Mesenteric fat pad (tissue), 1 donor: ENCODE data around the gene SHC4. TPM values are rescaled to one million over a fixed set of nuclear protein-coding genes. Genes with fewer than 3 reads are reported as not detected.
"Not testable (repeated sequence)": the region's sequence is repeated elsewhere in the genome, so short reads cannot be mapped to it uniquely, and the experiment has no call there.

ENCODE experiments used
- DNase-seq: peaks from one replicate; pipeline ENCODE4 v3.0.0-alpha.2; 2020; ENCODE audit warnings: low spot score
- total RNA-seq: library from RNA; stranded (reverse); fragmentation: NEBNext Ultra II Directional; extraction: Animal tissue kit (Norgen Biotek cat#: 25700); gene quantifications from one replicate; pipeline ENCODE4 v1.2.1, GENCODE V29; 2021
- donor health status: DM: yes; HTN: yes; CAD: no.

The SHC4 gene
- total RNA-seq, 1 donor from 2014 or later, result not detected

DNA sequence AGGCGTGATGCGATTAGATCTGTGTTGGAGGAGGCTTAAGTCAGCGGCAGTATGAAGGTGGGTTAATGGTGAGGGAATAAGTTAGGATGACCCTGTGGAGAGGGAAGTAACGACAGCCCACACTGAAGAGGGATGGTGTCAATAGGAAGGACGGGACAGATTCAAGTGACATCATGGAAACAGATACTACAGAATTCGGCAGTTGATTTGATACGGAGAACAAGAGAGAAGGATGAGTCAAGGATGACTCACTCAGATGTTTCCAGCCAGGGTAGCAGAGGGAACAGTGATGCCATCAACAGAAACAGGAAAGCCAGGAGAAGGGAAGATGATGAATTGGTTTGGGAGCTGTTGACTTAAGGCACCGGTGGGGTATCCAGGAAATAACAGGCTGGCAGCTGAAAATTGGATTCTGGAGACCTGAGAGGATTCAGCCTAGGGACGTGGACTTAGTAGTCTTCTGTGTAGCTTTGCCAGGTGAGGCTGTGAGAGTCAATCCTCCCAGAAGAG lies 38.0 kb downstream of the SHC4 start:
- no peak for DNase-seq

DNA sequence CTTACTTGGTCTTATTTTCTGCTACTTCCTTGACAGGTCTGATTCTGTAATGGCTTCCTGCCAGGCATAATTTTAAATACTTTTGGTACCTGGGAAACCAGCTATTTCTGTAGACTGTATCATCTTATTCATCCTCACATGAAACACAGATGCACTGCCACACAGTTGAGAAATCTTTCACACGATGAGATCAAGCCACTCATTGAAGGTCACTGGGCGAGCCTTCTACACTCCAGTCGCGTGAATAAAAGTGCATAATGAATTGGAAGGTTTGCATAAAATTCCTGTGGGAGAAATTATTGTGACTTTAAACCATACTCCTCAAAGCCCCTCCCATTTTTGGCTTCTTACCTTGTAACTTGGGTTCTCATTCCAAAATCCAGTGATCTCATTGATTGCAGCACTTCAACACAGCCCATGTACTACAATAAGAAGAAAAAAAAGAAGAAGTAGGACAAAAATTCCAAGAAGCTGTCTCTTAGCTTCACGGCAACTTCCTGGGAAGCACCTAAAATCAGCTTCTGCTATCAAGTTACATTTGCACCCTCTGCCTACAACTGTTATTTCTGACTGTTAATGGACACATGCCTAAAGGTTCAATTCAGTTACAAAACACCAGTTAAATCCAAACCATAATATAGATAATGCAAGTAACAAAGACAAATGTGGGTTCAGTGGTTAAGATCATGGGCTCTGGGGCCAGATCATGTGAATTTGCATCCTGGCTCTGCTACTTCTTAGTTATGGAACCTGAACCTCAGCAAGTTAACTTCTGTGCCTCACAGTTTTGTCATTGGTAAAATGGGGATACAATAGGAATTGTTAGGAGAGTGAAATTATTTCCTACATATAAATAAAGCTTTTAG lies 39.0 kb downstream of the SHC4 start:
- no peak for DNase-seq

DNA sequence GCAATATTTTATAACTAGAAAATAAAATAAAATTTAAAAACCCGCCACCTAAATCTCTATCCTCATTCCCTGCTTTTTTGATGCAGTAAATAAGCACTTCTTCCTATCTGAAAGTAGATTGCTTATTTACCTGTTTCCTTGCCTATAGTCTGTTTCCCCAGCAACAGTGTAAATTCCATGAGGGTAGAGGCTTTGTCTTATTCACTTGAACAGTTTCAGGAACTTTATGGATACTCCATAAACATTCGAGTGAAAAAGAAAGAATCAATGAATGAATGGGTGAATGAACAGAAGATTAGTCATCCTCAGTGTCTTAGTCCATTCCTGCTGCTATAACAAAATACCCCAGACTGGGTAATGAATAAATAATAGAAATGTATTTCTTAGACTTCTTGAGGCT lies 41.7 kb downstream of the SHC4 start:
- no peak for DNase-seq

DNA sequence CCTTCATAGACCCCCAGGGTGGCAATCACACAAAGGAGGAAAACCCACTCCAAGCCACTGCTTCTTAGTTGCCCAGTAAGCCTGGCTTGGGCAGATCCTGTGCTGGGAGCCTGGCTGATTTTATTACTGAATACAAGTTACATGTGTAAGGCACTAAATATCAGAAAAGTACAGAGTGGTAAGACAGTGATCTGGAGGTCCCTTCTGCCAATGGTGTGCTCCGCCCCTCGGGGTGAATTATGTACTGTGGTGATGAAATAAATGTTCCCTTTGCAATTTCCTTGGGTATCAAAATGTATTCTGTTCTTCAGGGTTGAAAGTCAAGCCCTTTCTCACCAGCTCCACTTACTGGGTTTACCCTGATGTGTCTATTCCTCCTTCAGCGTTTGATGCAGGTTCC lies 47.0 kb downstream of the SHC4 start:
- DNase-seq, result no peak

DNA sequence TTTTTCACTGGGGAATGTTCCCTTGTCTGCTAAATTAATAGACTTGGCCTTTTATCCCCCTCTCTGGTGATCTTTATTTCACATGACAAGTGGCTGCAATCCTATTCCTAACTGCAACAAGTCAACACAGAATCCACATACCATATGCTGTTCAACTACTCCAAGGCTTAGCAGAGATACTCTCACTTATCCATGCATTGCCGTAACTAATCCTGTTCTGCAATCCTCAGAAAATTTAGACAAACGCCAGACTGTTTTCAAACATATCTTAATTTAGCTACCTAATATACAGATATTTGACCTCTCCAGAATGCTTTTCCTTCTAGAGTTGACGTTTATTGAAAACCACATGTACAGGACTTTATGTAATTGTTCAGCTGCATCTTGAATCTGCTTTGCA lies 47.9 kb downstream of the SHC4 start:
- no peak for DNase-seq

DNA sequence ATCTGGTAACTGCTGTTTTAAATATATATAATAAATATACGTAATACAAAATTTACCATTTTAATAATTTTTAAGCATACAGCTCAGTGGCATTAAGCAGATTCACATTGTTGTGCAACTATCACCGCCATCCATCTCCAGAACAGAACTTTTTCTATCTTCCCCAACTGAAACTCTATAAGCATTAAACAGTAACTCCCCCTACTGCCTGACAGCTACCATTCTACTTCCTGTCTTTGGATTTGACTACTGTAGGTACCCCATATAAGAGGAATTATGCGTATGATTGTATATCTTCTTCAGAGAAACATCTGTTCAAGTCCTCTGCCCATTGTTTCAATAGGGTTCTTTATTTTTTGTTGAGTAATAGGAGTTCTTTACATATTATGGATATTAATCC lies 49.0 kb downstream of the SHC4 start:
- DNase-seq, result no peak

DNA sequence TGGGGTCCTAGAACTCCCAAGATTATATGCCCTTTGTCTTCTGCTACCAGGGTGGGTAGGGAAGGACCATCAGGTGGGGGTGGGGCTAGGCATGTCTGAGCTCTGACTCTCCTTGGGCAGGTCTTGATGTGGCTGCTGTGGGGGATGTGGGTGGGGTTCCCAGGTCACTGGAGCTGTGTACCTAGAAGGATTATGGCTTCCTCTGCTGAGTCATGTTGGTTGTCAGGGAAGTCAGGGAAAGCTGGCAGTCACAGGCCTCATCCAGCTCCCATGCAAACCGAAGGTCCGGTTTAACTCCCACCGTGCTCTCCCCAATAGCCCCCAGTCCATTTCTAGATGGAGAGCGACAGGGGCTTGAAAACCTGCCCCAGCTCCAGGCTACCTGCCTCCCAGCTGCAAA lies 50.6 kb downstream of the SHC4 start:
- no peak for DNase-seq

DNA sequence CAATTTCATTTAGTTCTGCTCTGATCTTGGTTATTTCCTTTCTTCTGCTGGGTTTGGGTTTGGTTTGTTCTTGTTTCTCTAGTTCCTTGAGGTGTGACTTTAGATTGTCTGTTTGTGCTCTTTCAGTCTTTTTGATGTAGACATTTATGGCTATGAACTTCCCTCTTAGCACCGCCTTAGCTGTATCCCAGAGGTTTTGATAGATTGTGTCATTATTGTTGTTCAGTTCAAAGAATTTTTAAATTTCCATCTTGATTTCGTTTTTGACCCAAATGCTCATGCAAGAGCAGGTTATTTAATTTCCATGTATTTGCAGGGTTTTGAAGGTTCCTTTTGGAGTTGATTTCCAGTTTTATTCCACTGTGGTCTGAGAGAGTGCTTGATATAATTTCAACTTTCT lies 53.2 kb downstream of the SHC4 start:
- DNase-seq, result not testable (repeated sequence)

DNA sequence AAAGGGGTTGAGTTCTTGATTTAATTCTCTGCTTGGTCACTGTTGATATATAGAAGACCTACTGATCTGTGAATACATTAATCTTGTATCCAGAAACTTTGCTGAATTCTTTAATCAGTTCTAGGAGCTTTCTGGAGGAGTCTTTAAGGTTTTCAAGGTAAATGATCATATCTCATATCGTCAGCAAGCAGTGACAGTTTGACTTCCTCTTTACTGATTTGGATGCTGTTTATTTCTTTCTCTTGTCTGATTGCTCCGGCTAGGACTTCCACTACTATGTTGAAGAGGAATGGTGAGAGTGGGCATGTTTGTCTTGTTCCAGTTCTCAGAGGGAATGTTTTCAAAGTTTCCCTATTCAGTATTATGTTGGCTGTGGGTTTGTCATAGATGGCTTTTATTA lies 54.4 kb downstream of the SHC4 start:
- not testable (repeated sequence) for DNase-seq

DNA sequence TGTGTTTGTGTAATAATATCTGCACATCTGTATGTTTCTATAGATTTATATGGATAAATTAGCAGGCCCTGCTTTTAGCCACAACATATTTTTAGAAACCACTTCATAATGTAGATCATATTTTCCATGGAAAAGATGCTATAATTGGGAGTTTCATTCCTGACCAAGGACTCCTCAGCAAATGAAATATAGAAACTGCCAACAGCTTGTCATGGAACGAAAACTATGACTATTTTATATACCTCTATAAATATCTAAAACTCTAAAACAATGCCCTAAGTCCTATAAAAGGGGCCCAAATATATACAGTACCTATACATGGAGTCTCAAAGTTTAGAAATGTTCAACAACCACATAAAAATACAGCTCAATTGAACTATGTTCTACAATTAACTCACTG lies 57.9 kb downstream of the SHC4 start:
- DNase-seq, result no peak

DNA sequence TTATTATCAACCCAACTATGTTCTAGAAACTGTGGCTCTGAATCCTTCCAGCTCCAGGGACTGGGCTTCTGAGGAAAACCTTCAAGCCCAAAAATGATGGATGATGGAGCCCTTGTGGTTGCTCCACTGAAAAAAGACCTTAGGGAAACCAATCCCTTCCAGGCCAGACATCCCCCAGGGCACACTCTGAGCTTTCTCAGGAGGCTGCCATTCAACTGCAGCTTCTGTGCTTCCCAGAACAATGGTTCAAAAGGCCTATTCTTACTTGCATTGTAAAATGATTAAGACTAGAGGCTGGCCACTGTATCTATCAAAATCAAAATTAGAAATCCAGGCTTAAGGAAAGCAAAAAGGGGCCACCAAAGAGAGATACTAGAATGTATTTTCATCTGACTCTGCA lies 58.5 kb downstream of the SHC4 start:
- no peak for DNase-seq

DNA sequence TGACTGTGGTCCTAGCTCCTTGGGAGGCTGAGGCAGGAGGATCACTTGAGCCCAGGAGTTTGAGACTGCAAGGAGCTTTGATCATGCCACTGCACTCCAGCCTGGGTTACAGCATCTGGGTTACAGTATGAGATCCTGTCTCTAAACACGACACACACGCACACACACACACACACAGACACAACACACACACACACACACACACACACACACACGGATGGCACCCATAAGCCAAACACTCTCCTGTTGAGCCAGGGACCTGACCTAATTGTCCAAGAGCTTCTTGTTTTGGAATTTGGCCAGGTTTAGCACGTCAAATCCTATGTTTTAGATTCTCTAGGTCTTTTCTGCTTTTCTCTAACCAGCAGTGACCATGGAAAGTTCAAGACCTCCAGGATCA lies 59.0 kb downstream of the SHC4 start:
- DNase-seq, result no peak

DNA sequence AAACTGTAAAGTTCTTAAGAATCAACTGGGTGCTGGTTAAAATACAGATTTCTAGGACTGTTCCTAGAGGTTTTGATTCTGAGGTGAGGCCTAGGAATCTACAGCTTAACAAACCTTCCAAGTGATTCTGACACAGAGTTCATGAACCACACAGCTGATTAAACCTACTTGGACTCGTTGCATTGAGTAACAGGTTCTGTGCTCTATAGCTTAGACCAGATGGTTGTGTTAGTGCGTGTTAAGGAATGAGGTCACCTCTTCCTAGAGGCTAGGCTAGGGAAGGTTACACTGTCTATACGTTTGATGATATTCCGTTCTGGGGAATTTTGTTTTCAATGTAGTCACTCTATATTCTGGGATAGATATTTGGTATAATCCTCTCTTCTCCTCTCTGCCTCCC lies 63.9 kb downstream of the SHC4 start:
- no peak for DNase-seq

DNA sequence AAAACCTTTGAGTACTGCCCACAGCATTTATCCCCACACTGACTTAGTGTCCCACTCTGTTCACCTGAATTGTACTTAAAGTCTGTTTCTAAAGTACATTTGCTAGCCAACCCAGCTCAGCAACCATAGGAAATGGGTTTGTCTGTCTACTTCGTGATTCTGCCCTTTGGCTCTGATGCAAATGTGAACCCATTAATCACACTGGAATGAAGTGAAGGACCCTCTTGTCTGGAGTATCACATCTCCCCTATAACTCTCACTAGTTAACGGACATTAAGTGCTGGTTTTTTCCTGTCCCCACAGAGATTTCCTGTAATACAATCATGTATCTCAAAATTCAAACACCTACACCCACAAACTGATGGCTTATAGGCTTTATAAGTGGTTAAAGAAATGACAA lies 65.3 kb downstream of the SHC4 start:
- DNase-seq, result no peak

DNA sequence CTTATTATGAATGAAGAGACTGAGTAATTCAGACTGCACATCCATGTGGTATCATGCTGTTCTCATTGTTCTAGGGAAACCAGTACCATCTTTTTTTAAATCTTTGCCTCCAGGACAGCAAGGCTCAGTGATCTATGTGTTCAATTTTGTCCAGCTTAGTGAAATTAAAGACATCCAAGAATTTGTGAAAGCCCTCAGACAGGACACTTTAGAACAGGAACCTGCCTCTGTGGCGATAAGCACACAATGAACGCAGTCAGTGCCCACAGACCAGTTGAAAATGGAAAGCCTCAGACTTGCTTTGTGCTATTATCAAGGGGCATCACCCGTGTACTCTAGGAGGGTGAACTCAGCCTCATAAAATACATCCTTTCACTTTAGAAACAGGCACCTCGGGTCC lies 65.7 kb downstream of the SHC4 start:
- DNase-seq, result no peak

DNA sequence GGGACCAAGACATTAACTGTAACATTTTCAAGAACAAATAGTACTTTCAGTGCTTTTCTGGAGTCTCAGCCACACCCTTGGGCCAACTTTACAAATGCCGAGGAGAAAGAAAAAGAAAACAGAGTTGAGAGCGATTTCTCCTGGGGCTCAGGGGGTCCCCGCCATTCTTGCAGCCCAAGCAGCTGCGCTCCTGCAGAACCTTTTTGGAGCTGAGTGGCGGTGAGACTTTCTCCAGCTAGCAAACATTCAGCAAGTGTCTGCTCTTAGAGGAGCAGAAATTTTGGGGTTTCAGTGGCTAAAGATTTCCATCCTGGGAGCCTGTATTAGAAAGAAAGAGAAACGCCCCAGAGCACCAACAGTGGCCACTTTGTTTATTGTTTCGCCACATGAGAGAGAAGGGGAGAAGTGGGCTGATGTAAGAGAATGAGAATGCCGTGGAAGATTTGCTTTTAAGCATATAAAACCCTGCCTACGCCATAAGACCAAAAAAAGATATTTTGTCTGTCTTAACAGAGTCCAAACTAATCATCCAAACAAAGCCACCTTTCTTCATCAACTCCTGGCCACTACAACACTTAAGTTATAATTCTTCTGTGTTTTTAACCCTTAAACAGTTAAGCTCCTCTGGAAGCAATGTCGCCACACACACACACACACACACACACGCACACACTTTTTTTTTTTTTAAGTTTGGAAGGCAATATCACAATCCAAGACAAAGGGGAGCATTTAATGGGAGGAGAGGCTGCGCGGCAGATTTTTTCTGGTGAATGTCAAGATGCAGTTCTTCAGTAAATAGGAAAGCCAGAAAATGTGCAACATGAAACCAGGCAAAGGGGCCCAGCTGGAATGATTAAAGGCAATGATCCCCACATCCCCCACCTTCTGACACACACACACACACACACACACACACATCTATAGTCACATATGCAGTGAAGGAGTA lies 66.6 kb downstream of the SHC4 start:
- DNase-seq, result no peak

DNA sequence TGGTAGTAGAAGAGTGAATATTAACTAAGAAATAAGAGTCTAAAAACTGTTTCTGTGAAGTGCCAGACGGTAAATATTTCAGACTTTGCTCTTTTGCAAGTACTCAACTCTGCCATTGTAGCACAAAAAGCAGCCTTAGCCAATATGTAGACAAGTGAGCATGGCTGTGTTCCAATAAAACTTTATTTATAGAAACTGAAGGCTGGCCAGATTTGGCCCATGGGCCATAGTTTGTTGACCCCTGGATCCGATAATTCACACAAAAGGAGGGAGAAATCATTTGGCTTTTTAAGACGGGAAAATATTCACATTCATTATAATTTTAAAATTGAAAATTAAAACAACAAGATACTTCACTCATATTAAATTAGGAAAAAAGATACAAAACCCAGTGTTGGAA lies 70.4 kb downstream of the SHC4 start:
- no peak for DNase-seq

DNA sequence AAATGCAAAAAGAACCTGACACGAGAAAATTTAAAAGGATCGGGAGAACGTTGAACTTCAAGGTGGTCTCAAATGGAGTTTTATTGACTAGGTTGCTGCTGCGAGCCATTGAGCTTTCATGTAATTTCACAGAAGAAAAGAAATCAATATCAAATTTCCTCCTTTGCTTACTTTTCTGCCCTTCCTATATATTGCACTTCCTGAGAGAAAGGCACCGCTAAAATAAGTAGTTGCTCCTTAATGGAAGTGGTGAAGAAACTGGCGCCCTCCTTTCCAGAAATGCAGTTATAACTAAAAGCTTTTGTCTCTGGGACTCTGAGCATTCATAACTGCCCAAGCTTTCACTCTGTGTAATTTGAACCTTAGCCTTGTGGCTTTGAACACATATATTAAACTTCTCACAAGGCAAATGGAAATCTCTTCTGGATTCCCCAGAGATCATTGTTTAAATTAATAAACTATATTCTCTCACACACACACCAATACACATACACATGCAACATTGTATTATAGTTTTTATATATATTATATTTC lies 72.4 kb downstream of the SHC4 start:
- no peak for DNase-seq

DNA sequence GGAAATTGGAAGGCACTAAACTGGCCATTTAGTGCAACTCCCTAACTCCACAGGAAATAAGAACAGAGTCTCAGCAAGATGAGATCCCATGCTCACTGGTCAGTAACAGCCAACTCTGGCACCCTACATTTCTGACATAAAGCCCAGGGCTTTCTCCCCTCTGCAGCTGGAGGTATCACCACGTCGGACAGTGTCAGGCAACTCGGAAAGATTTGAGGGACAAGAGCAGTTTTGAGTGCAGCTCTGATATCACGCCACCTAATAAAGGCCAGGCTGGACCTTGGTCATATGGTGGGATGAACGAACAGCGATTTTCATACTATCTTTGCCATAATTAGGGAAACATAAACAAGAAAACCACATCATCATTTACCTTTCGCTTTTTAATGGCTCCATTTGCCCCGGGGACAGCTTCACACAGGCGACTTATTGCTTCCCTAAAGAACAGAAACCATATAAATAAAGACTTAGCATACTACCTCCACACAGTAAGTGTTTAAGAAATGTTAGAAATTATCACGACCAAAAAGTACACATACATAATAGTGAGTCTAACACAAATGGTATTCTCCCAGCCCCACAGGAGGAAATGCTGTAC lies 73.2 kb downstream of the SHC4 start:
- DNase-seq, result no peak

DNA sequence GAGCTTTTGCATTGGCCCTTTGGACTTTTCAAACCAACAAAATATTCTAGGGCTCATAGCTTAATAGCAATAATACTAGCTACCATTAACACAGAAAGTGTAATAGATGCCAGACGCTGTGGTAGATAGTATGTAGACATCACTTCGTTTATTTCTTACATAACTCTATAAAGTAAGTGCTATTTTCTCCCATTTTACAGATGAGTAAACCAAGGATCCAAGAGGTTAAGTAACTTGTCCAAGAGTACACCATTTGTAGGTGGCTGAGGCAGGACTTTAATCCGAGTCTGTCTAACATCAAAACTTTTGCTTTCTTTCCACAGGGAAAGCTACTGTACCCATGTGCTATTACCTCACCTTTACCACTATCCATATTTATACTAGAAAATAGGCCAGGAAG lies 73.8 kb downstream of the SHC4 start:
- no peak for DNase-seq

DNA sequence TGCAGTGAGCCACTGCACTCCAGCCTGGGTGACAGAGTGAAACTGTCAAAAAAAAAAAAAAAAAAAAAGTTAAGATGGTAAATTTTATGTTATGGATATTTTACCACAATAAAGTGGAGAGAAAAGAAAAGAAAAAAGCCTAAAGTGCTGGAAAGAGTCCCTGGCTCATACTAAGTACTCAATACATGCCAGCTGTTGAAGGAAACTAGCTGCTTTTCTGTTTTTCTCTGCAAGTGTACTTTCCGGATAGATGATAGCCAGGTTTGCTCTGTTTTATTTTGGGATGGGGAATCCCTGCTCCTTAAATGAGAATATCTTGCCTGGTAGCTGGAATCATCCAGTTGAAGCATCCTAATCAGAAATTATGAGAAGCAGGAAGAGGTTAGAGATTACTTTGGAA lies 74.9 kb downstream of the SHC4 start:
- DNase-seq, result no peak

DNA sequence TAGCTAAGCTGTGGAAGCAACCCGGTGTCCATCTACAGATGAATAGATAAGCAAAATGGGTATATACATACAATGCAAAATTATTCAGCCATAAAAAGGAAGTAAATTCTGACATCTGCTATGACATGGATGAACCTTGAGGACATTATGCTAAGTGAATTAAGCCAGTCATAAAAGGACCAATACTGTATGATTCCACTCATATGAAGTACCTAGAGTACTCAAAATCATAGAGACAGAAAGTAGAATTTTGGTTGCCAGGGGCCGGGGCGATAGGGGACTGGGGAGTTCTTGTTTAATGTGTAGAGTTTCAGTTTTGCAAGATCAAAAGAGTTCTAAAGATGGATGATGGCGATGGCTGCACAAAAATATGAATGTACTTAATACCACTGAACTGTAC lies 75.5 kb downstream of the SHC4 start:
- DNase-seq, result no peak
